HepG2 (cell line): ENCODE measurements around the gene RNU6-1. TPM values are rescaled to one million over a fixed set of nuclear protein-coding genes. Genes with fewer than 3 reads are reported as not detected.
A peak's percentile ranks its signal among the peaks of the same experiment; 100 is the strongest.

ENCODE experiments used
- FOXA3 ChIP-seq: IDR thresholded peaks from 2 replicates; pipeline ENCODE4 v1.6.1; 2016; ENCODE audit warnings: missing genetic modification reagents, missing compliant biosample characterization
- HOXD1 ChIP-seq: sonication (generic); formaldehyde crosslinking; IDR thresholded peaks from 2 replicates; pipeline ENCODE4 v1.5.0; 2020; ENCODE audit warnings: missing genetic modification reagents
- JDP2 ChIP-seq: sonication (generic); formaldehyde crosslinking; IDR thresholded peaks from 2 replicates; pipeline ENCODE4 v1.8.1; 2022; ENCODE audit warnings: missing genetic modification reagents, borderline replicate concordance
- SPEN ChIP-seq: sonication (generic); formaldehyde crosslinking; IDR thresholded peaks from 2 replicates; pipeline ENCODE4 v1.5.1; 2020; ENCODE audit warnings: low read depth, mild to moderate bottlenecking, missing genetic modification reagents
- YY1 ChIP-seq: IDR thresholded peaks from 2 replicates; pipeline ENCODE4 v1.6.1; 2011; ENCODE audit warnings: low read length, low read depth, moderate library complexity, mild to moderate bottlenecking; ENCODE audit not compliant: insufficient read depth, insufficient replicate concordance
- ZBTB38 ChIP-seq: sonication (generic); formaldehyde crosslinking; IDR thresholded peaks from 2 replicates; pipeline ENCODE4 v1.5.1; 2020; ENCODE audit warnings: mild to moderate bottlenecking, missing genetic modification reagents
- ZNF264 ChIP-seq: sonication (generic); formaldehyde crosslinking; IDR thresholded peaks from 2 replicates; pipeline ENCODE4 v1.4.0; 2020; ENCODE audit warnings: missing genetic modification reagents
- ZSCAN9 ChIP-seq: IDR thresholded peaks from 2 replicates; pipeline ENCODE4 v1.6.1; 2016; ENCODE audit warnings: borderline replicate concordance
- polyA plus RNA-seq, 8 experiments: library from polyadenylated mRNA; depleted of rRNA in 3 of 8; stranded (reverse) in 7 of 8; unstranded in 1 of 8; fragments of >200 nt; fragmentation: Illumina TruSeq in 4 of 8; extraction: Trizol in 4 of 8; gene quantifications; 2 replicates each; pipeline versions ENCODE4 v1.2.1 to v1.2.3, GENCODE V29; 2011 to 2016; ENCODE audit warnings: low read depth in 4 of 8, missing spikeins in 1 of 8, mixed read lengths in 1 of 8; ENCODE audit not compliant: insufficient read depth in 1 of 8
- total RNA-seq, 5 experiments: library from RNA; depleted of rRNA; stranded (reverse); fragments of >200 nt; fragmentation: Illumina TruSeq; extraction: Trizol; gene quantifications; 2 replicates each; pipeline ENCODE4 v1.2.3, GENCODE V29; 2016; ENCODE audit warnings: low read depth in 1 of 5
- TF ChIP-seq, protein P1 (sequence below): sonication (generic); formaldehyde crosslinking; conservative IDR thresholded peaks from 2 replicates; pipeline ENCODE4 v1.8.0; 2022; ENCODE audit warnings: mild to moderate bottlenecking, moderate library complexity, missing genetic modification reagents
- TF ChIP-seq, protein P2 (sequence below): sonication (generic); formaldehyde crosslinking; conservative IDR thresholded peaks from 2 replicates; pipeline ENCODE4 v1.4.0; 2020; ENCODE audit warnings: mild to moderate bottlenecking, missing genetic modification reagents, moderate library complexity
- TF ChIP-seq, protein P3 (sequence below): sonication (generic); formaldehyde crosslinking; IDR thresholded peaks from 2 replicates; pipeline ENCODE4 v1.9.0; 2021; ENCODE audit warnings: mild to moderate bottlenecking, missing genetic modification reagents
- TF ChIP-seq, protein P4 (sequence below): sonication (generic); formaldehyde crosslinking; IDR thresholded peaks from 2 replicates; pipeline ENCODE4 v1.8.1; 2023; ENCODE audit warnings: mild to moderate bottlenecking, missing genetic modification reagents, borderline replicate concordance

The RNU6-1 gene
- total and polyA plus RNA-seq, 2 of the 13 experiments (the other 11 are each of a cell fraction or from before 2014, with no cell fraction given), result under 0.01 TPM; not detected in 1

DNA sequence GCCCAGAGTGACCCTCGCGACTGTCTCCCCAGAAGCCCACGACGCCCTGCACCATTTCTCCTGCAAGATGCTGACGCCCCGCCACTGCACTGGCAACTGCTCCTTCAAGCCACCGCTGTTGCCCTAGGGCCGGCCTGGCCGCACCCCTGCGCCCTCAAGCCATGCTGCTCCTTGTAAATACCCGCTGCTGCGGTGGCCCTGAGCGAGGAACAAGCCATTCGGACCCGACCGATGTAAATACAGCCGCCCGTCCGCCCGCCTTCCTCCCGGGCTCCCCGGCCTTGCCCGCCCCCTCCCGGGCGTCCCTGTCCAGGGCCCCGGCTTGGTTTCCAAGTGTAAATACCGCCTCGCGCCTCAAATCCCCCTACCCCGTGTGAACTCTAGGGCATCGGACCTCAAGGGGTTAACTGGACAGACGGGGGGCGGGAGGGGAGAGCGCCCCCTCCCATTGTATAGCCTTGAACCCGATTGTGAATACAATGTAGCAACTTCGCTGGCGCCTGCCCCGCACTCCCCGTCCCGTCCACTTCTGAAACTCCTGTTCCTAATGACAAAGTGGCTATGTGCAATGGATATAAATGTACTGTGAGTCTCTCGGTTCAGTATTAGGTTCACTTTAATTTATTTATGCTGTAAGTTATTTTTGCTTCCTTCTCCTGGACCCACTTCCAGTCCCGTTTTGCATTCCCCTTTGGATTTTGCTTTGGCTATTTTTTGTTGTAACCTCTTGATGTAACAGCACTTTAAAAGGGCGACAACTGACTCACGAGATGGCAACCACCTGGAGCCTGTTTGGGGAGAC lies 5.9 kb downstream of the RNU6-1 start (continued):
- TF ChIP-seq, protein P1, sequence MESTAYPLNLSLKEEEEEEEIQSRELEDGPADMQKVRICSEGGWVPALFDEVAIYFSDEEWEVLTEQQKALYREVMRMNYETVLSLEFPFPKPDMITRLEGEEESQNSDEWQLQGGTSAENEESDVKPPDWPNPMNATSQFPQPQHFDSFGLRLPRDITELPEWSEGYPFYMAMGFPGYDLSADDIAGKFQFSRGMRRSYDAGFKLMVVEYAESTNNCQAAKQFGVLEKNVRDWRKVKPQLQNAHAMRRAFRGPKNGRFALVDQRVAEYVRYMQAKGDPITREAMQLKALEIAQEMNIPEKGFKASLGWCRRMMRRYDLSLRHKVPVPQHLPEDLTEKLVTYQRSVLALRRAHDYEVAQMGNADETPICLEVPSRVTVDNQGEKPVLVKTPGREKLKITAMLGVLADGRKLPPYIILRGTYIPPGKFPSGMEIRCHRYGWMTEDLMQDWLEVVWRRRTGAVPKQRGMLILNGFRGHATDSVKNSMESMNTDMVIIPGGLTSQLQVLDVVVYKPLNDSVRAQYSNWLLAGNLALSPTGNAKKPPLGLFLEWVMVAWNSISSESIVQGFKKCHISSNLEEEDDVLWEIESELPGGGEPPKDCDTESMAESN (CRISPR knock-in tag), result no peak
- TF ChIP-seq, protein P2, sequence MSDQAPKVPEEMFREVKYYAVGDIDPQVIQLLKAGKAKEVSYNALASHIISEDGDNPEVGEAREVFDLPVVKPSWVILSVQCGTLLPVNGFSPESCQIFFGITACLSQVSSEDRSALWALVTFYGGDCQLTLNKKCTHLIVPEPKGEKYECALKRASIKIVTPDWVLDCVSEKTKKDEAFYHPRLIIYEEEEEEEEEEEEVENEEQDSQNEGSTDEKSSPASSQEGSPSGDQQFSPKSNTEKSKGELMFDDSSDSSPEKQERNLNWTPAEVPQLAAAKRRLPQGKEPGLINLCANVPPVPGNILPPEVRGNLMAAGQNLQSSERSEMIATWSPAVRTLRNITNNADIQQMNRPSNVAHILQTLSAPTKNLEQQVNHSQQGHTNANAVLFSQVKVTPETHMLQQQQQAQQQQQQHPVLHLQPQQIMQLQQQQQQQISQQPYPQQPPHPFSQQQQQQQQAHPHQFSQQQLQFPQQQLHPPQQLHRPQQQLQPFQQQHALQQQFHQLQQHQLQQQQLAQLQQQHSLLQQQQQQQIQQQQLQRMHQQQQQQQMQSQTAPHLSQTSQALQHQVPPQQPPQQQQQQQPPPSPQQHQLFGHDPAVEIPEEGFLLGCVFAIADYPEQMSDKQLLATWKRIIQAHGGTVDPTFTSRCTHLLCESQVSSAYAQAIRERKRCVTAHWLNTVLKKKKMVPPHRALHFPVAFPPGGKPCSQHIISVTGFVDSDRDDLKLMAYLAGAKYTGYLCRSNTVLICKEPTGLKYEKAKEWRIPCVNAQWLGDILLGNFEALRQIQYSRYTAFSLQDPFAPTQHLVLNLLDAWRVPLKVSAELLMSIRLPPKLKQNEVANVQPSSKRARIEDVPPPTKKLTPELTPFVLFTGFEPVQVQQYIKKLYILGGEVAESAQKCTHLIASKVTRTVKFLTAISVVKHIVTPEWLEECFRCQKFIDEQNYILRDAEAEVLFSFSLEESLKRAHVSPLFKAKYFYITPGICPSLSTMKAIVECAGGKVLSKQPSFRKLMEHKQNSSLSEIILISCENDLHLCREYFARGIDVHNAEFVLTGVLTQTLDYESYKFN (CRISPR knock-in tag), result 0 out of 2 replicates have a peak, but pooled peaks have one; percentile 28
- TF ChIP-seq SPEN (CRISPR knock-in tag), result 0 out of 2 replicates have a peak, but pooled peaks have one; percentile 31
- no peak for TF ChIP-seq ZSCAN9 (CRISPR knock-in tag)
- TF ChIP-seq HOXD1 (CRISPR knock-in tag), result no peak
- TF ChIP-seq FOXA3 (CRISPR knock-in tag), result peak; percentile 50
- TF ChIP-seq, protein P3, sequence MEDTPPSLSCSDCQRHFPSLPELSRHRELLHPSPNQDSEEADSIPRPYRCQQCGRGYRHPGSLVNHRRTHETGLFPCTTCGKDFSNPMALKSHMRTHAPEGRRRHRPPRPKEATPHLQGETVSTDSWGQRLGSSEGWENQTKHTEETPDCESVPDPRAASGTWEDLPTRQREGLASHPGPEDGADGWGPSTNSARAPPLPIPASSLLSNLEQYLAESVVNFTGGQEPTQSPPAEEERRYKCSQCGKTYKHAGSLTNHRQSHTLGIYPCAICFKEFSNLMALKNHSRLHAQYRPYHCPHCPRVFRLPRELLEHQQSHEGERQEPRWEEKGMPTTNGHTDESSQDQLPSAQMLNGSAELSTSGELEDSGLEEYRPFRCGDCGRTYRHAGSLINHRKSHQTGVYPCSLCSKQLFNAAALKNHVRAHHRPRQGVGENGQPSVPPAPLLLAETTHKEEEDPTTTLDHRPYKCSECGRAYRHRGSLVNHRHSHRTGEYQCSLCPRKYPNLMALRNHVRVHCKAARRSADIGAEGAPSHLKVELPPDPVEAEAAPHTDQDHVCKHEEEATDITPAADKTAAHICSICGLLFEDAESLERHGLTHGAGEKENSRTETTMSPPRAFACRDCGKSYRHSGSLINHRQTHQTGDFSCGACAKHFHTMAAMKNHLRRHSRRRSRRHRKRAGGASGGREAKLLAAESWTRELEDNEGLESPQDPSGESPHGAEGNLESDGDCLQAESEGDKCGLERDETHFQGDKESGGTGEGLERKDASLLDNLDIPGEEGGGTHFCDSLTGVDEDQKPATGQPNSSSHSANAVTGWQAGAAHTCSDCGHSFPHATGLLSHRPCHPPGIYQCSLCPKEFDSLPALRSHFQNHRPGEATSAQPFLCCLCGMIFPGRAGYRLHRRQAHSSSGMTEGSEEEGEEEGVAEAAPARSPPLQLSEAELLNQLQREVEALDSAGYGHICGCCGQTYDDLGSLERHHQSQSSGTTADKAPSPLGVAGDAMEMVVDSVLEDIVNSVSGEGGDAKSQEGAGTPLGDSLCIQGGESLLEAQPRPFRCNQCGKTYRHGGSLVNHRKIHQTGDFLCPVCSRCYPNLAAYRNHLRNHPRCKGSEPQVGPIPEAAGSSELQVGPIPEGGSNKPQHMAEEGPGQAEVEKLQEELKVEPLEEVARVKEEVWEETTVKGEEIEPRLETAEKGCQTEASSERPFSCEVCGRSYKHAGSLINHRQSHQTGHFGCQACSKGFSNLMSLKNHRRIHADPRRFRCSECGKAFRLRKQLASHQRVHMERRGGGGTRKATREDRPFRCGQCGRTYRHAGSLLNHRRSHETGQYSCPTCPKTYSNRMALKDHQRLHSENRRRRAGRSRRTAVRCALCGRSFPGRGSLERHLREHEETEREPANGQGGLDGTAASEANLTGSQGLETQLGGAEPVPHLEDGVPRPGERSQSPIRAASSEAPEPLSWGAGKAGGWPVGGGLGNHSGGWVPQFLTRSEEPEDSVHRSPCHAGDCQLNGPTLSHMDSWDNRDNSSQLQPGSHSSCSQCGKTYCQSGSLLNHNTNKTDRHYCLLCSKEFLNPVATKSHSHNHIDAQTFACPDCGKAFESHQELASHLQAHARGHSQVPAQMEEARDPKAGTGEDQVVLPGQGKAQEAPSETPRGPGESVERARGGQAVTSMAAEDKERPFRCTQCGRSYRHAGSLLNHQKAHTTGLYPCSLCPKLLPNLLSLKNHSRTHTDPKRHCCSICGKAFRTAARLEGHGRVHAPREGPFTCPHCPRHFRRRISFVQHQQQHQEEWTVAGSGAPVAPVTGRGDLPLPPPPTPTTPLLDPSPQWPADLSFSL, result no peak
- TF ChIP-seq, protein P4, sequence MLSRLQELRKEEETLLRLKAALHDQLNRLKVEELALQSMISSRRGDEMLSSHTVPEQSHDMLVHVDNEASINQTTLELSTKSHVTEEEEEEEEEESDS, result no peak
- peak; percentile 58; the same call in 1 of the 2 replicates for TF ChIP-seq ZBTB38 (CRISPR knock-in tag)
- TF ChIP-seq YY1, result peak; percentile 30
- no peak for TF ChIP-seq JDP2 (CRISPR knock-in tag)
- no peak for TF ChIP-seq ZNF264
